ENCODE results near the gene PRSS2. TPM values are rescaled to one million over a fixed set of nuclear protein-coding genes. Genes with fewer than 3 reads are reported as not detected.

Gene PRSS2
- polyA plus RNA-seq, 1 of the 3 experiments (the other 2 are of a cell fraction) = not detected

GRCh38 chr7:142803901-142804300 lies 33.1 kb downstream of the PRSS2 start:
- H3K79me2 ChIP-seq (ENCODE audit: insufficient read depth) = no peaks in the 10 kb centered on the region
- 68% methylated on average over 4 of the region's 4 CpGs for WGBS (ENCODE audit: low lambda C conversion rate)
- TF ChIP-seq FOXM1 (IDR thresholded peaks at IDR 0.05; ENCODE audit: low read depth) = no peak
- TF ChIP-seq NFIC (IDR thresholded peaks at IDR 0.05; ENCODE audit: borderline replicate concordance) = no peak
- TF ChIP-seq NRF1 (IDR thresholded peaks at IDR 0.05; ENCODE audit: low read depth, low read length) = no peak
- no peak for TF ChIP-seq MXI1 (IDR thresholded peaks at IDR 0.05; ENCODE audit: low read depth, low read length)
- TF ChIP-seq FOSL2 (IDR thresholded peaks at IDR 0.05; ENCODE audit: borderline replicate concordance, low read depth) = no peak
- no peak for TF ChIP-seq IRF3 (IDR thresholded peaks at IDR 0.05; ENCODE audit: low read depth, low read length)
- TF ChIP-seq JUND (IDR thresholded peaks at IDR 0.05) = no peak
- no peak for TF ChIP-seq YY1 (IDR thresholded peaks at IDR 0.05; ENCODE audit: low read depth)
- peaks cover 9% of the 10 kb centered on the region; the same call in 1 of the 2 replicates for H3K27me3 ChIP-seq (ENCODE audit: insufficient read depth)
- no peak overlapping the region for H3K4me2 ChIP-seq
- H2AFZ ChIP-seq (ENCODE audit: low read depth) = no peak overlapping the region
- H3F3A ChIP-seq (replicated peaks; ENCODE audit: insufficient read depth) = peaks cover 17% of the 10 kb centered on the region
- 0 out of 2 replicates have a peak, but pooled peaks cover 3% of the 10 kb centered on the region for H3K9me3 ChIP-seq
- H3K9ac ChIP-seq = no peak overlapping the region
- no peak overlapping the region for H3K4me3 ChIP-seq (ENCODE audit: low read depth in 2 of 2, low read length in 1 of 2)
- no peak for DNase-seq
- no peaks in the 10 kb centered on the region for H3K9me2 ChIP-seq
- peaks cover 3 to 12% of the 10 kb centered on the region in 2 experiments; a peak in 3 of 4 replicates for H3K4me1 ChIP-seq (ENCODE audit: control insufficient read depth in 1 of 2, insufficient read depth in 2 of 2, low read depth in 1 of 2, low read length in 1 of 2)
- CTCF ChIA-PET = interaction anchor here (1.0 to 6.4 kb wide), 6 partner anchors 14 to 320 kb away, joined by 3 to 49 read pairs (median 4); no protein-coding TSS in a partner anchor
- H3K36me3 ChIP-seq (replicated peaks in 1 of 2; ENCODE audit: control insufficient read depth in 1 of 2, insufficient read depth in 2 of 2, low read length in 1 of 2) = no peaks in the 10 kb centered on the region
- POLR2A ChIA-PET = no interaction called here
- no peaks in the 10 kb centered on the region for H4K20me1 ChIP-seq (ENCODE audit: insufficient read depth)
- H3K27ac ChIP-seq (ENCODE audit: low read depth in 2 of 2, low read length in 1 of 2) = no peak overlapping the region

- no peak for DNase-seq
- Histone ChIP-seq H4K20me1 (ENCODE audit: insufficient read depth) (no peaks in the 10 kb centered on the region), H3K9ac (no peak overlapping the region), H3K9me3 (0 out of 2 replicates have a peak, but pooled peaks cover 3% of the 10 kb centered on the region), H3K4me1 (ENCODE audit: control insufficient read depth in 1 of 2, insufficient read depth in 2 of 2, low read depth in 1 of 2, low read length in 1 of 2) (peaks cover 6 to 21% of the 10 kb centered on the region in 2 experiments; a peak in 3 of 4 replicates), H3K27ac (ENCODE audit: low read depth in 2 of 2, low read length in 1 of 2) (no peak overlapping the region), H3K4me2 (no peak overlapping the region), H3K27me3 (ENCODE audit: insufficient read depth) (0 out of 2 replicates have a peak, but pooled peaks cover under 1% of the 10 kb centered on the region), H3K4me3 (ENCODE audit: low read depth in 2 of 2, low read length in 1 of 2) (no peak overlapping the region), H3F3A (replicated peaks; ENCODE audit: insufficient read depth) (peaks cover 19% of the 10 kb centered on the region), H3K9me2 (no peaks in the 10 kb centered on the region), H3K36me3 (replicated peaks in 1 of 2; ENCODE audit: control insufficient read depth in 1 of 2, insufficient read depth in 2 of 2, low read length in 1 of 2) (no peaks in the 10 kb centered on the region), H2AFZ (ENCODE audit: low read depth) (no peak overlapping the region), H3K79me2 (ENCODE audit: insufficient read depth) (no peaks in the 10 kb centered on the region)
- ChIA-PET CTCF (interaction anchor here (1.0 to 6.4 kb wide), 6 partner anchors 8 to 289 kb away, joined by 3 to 49 read pairs (median 4); no protein-coding TSS in a partner anchor), POLR2A (no interaction called here)
- WGBS (ENCODE audit: low lambda C conversion rate) = 37% methylated on average over 4 of the region's 4 CpGs
- TF ChIP-seq TEAD4 (IDR thresholded peaks at IDR 0.05; ENCODE audit: borderline replicate concordance, insufficient read depth) (no peak), MAX (IDR thresholded peaks at IDR 0.05; ENCODE audit: low read depth) (no peak), USF1 (IDR thresholded peaks at IDR 0.05; ENCODE audit: borderline replicate concordance, low read depth) (no peak), RAD21 (IDR thresholded peaks at IDR 0.05; ENCODE audit: low read length) (no peak), RXRA (IDR thresholded peaks at IDR 0.05; ENCODE audit: borderline replicate concordance, low read depth) (no peak), FOXM1 (IDR thresholded peaks at IDR 0.05; ENCODE audit: low read depth) (no peak), MEF2A (IDR thresholded peaks at IDR 0.05; ENCODE audit: borderline replicate concordance, low read depth) (no peak), EP300 (IDR thresholded peaks at IDR 0.05; ENCODE audit: borderline replicate concordance in 1 of 2, low read depth in 1 of 2, low read length in 1 of 2) (no peak), ZBTB33 (IDR thresholded peaks at IDR 0.05; ENCODE audit: borderline replicate concordance, low read depth) (no peak), MXI1 (IDR thresholded peaks at IDR 0.05; ENCODE audit: low read depth, low read length) (no peak), EZH2phosphoT487 (IDR thresholded peaks at IDR 0.05; ENCODE audit: borderline replicate concordance, low read depth) (no peak), YY1 (IDR thresholded peaks at IDR 0.05; ENCODE audit: low read depth) (no peak), NRF1 (IDR thresholded peaks at IDR 0.05; ENCODE audit: low read depth, low read length) (no peak), PBX3 (IDR thresholded peaks at IDR 0.05) (no peak)
These were observed 34.0 kb downstream of the PRSS2 start for GRCh38 chr7:142804728-142805207.
